GM10248 (cell line): ENCODE data around the gene MZF1.

Experiments used
- CTCF ChIA-PET: fragments of 300-600 bp; sonication (Branson Sonifier 250); formaldehyde crosslinking; extraction: SDS; loops from one replicate; lab custom pipeline; 2021; ENCODE audit warnings: antibody characterized with exemption; lab: Yijun Ruan, JAX
- POLR2A ChIA-PET: fragments of 350-650 bp; sonication (Branson Sonifier 250); formaldehyde crosslinking; extraction: SDS; loops from one replicate; lab custom pipeline; 2020; ENCODE audit warnings: antibody characterized with exemption; lab: Yijun Ruan, JAX
- DNase-seq: peaks from one replicate; pipeline ENCODE4 v3.0.0; 2012; ENCODE audit errors: extremely low spot score
- CTCF ChIP-seq: IDR thresholded peaks from 2 replicates; pipeline ENCODE4 v1.5.1; 2012; ENCODE audit warnings: mild to moderate bottlenecking, low read depth; ENCODE audit errors: extremely low read depth, missing control alignments, control extremely low read depth

The MZF1 gene

GRCh38 chr19:58522709-58523108, 50.4 kb downstream of the MZF1 start:
- no peak for TF ChIP-seq CTCF
- POLR2A ChIA-PET, result interaction anchor here (0.7 kb wide), 1 partner anchor 25 kb away, joined by 5 read pairs; no protein-coding TSS in a partner anchor
- CTCF ChIA-PET, result interaction anchor here (1.0 to 2.0 kb wide), 2 partner anchors 9 to 59 kb away, joined by 3 to 9 read pairs; no protein-coding TSS in a partner anchor
- DNase-seq, result no peak

GRCh38 chr19:58521651-58522050, 51.5 kb downstream of the MZF1 start:
- CTCF ChIA-PET, result interaction anchor here (2.0 to 5.9 kb wide), 7 partner anchors 8 to 60 kb away, joined by 9 to 60 read pairs (median 30); partner anchors contain the start of genes TRIM28 and UBE2M
- DNase-seq, result no peak
- POLR2A ChIA-PET, result no interaction called here
- no peak for TF ChIP-seq CTCF

GRCh38 chr19:58520257-58520599, 52.9 kb downstream of the MZF1 start:
- no peak for TF ChIP-seq CTCF
- no peak for DNase-seq
- CTCF ChIA-PET, result interaction anchor here (0.8 to 5.9 kb wide), 40 partner anchors 9 to 1084 kb away, joined by 3 to 60 read pairs (median 5); partner anchors contain the start of genes CHMP2A, SLC27A5, TRIM28 and UBE2M
- POLR2A ChIA-PET, result interaction anchor here (0.6 to 2.1 kb wide), 5 partner anchors 20 to 60 kb away, joined by 3 to 8 read pairs (median 4); partner anchors contain the start of gene CHMP2A

- CTCF ChIA-PET, result interaction anchor here (0.8 to 5.9 kb wide), 44 partner anchors 8 to 1083 kb away, joined by 3 to 60 read pairs (median 5); partner anchors contain the start of genes CHMP2A, SLC27A5, TRIM28 and UBE2M
- POLR2A ChIA-PET, result interaction anchor here (0.6 to 2.1 kb wide), 6 partner anchors 20 to 61 kb away, joined by 3 to 8 read pairs (median 4); partner anchors contain the start of genes CHMP2A and TRIM28
Observed at GRCh38 chr19:58519355-58520256, 53.5 kb downstream of the MZF1 start, which contains the start of gene ZBTB45. Gene ZBTB45, minus strand, starts transcription at chr19:58519810. Its CDS starts 2,137 bp downstream, at chr19:58517673.

GRCh38 chr19:58519087-58519354, 54.1 kb downstream of the MZF1 start:
- ChIA-PET CTCF (interaction anchor here (0.7 to 5.9 kb wide), 26 partner anchors 8 to 364 kb away, joined by 3 to 60 read pairs (median 10); partner anchors contain the start of genes CHMP2A, SLC27A5, TRIM28 and UBE2M), POLR2A (interaction anchor here (1.1 to 2.1 kb wide), 4 partner anchors 25 to 192 kb away, joined by 3 to 8 read pairs (median 4); partner anchors contain the start of genes CHMP2A, TRIM28 and ZSCAN22)
- TF ChIP-seq CTCF, result peak; percentile 56
- DNase-seq, result peak; percentile 54

More at GRCh38 chr19:58519355-58520256, 53.5 kb downstream of the MZF1 start, which contains the start of gene ZBTB45:
- DNase-seq, result peak; percentile 86
- TF ChIP-seq CTCF, result peak; percentile 82
